ENCODE data around the gene FGFBP1.
"Not testable (repeated sequence)": the region's sequence is repeated elsewhere in the genome, so short reads cannot be mapped to it uniquely, and the experiment has no call there.

FGFBP1 gene

GRCh38 chr4:15945516-15945915 is 7.0 kb upstream of the FGFBP1 start:
- DNase-seq (ENCODE audit: low read depth) = peak; percentile 15

DNA sequence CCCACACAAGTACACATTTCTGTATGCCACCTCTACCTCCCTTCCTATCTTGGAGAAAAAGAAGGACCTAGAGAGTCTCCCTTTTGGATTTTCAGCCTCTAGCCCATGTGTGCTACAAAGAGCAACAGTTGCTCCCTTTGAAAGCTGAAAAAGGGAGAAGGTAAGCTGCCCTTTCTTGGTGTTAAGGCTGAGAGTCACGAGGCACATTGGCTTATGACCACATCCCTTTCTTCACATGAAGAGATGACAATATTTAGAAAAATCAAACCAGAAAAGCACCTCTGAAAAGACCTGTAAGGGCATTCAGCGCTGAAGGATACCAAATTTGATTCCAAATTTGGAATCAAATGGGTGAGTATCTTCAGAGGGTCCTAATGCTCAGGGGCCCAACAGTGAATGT is 6.4 kb upstream of the FGFBP1 start:
- no peak for DNase-seq (ENCODE audit: low read depth)

GRCh38 chr4:15942283-15942682 is 3.7 kb upstream of the FGFBP1 start:
- DNase-seq (ENCODE audit: low read depth) = no peak

DNA sequence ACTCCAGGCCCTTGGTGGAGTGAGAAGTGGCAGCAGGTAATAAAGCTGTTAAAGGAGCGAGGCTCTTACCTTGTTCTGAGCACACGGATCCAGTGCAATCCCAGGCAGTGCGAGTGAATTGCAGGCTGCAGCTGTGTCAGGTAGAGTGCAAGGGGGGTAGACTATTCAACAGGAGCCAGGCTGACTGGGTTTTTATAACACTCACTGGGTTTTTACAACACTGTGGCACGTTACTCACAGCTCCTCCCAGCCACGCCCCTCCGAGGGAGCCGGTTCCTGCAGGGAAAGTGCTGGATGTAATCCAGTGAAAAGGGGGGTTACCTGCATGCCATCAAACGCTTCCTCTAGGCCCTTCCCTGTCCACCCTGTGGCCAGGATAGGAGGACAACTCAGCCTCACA is 358 bp downstream of the FGFBP1 start:
- DNase-seq (ENCODE audit: low read depth) = no peak

- no peak for DNase-seq (ENCODE audit: low read depth)
These were observed 2.0 kb downstream of the FGFBP1 start for GRCh38 chr4:15936495-15936894.

GRCh38 chr4:15935504-15936402 is 2.8 kb downstream of the FGFBP1 start:
- DNase-seq (ENCODE audit: low read depth) = peak; percentile 62

- no peak for DNase-seq (ENCODE audit: low read depth)
These were observed 4.3 kb downstream of the FGFBP1 start for GRCh38 chr4:15934259-15934658.

GRCh38 chr4:15931451-15932210 is 6.9 kb downstream of the FGFBP1 start:
- DNase-seq (ENCODE audit: low read depth) = no peak

DNA sequence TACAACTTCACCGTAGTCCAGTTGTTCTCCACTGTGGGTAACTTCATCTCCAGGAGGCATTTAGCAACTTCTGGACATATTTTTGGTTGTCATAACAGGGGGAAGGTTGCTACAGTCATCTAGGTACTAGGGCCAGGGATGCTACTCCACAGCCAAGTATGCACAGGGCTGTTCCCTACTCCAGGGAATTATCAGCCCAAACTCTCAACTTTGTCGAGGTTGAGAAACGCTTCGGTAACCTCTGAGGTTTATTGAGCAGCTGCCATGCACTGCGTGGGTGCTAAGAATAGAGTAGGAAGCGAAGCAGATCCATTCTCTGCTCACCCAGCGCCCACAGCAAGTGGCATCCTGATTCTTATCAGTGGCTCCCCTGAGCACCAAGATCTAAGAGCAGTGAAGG is 8.2 kb downstream of the FGFBP1 start:
- no peak for DNase-seq (ENCODE audit: low read depth)

- DNase-seq (ENCODE audit: low read depth) = no peak
These were observed 9.0 kb downstream of the FGFBP1 start for GRCh38 chr4:15929540-15929939.

GRCh38 chr4:15928883-15929282 is 9.7 kb downstream of the FGFBP1 start:
- DNase-seq (ENCODE audit: low read depth) = no peak

- no peak for DNase-seq (ENCODE audit: low read depth)
These were observed 12.1 kb downstream of the FGFBP1 start for GRCh38 chr4:15926486-15926885.

- DNase-seq (ENCODE audit: low read depth) = no peak
These were observed 12.7 kb downstream of the FGFBP1 start for GRCh38 chr4:15925830-15926229.

GRCh38 chr4:15921592-15921932 is 17.0 kb downstream of the FGFBP1 start:
- DNase-seq (ENCODE audit: low read depth) = no peak

GRCh38 chr4:15920723-15921591 is 17.6 kb downstream of the FGFBP1 start:
- DNase-seq (ENCODE audit: low read depth) = peak; percentile 98

GRCh38 chr4:15918484-15919129 is 19.9 kb downstream of the FGFBP1 start:
- DNase-seq (ENCODE audit: low read depth) = no peak

DNA sequence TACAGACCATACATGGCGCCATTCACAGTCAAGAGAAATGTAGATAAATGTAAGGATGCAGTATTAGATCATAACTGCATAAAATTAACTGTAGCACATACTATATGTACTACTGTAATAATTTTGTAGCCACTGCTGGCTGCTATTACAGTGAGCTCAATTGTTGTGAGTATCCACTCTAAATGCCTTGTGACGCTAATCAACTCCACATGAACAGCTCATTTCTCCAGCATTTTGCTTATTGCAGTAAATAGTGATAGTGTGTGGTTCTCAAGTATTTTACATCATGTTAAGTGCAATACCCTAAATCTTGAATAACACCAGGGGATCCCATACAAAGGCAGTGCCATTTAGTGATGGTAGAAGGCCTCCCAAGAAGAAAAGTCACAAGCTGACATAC is 21.2 kb downstream of the FGFBP1 start:
- no peak for DNase-seq (ENCODE audit: low read depth)

GRCh38 chr4:15916358-15916757 is 22.2 kb downstream of the FGFBP1 start:
- not testable (repeated sequence) for DNase-seq (ENCODE audit: low read depth)

- DNase-seq (ENCODE audit: low read depth) = no peak
These were observed 23.8 kb downstream of the FGFBP1 start for GRCh38 chr4:15914736-15915135.

DNA sequence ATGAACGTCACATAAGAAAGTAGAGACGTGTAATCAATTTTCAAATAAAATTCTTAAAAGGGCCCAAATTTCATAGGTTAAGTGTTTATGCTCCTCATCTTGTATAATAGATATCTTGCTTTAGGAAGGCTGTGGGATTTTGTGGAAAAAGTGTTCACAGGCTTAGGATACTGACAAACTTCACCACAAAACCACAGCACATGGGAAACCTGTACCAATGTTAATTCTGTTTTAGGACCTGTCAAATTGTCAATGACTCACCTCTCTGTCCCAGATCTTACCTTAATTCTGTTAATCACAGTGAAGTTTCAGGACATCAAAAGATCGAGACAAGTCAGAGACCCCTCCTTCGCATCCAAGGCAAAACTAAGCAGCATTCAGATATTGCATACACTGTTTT is 24.2 kb downstream of the FGFBP1 start:
- DNase-seq (ENCODE audit: low read depth) = peak; percentile 58

- DNase-seq (ENCODE audit: low read depth) = peak; percentile 99
These were observed 24.9 kb downstream of the FGFBP1 start for GRCh38 chr4:15913631-15913970.

All from iris pigment epithelial cell (primary cell).